Adrenal gland (tissue), 12 donors: ENCODE data around the gene SULF2. TPM values are rescaled to one million over a fixed set of nuclear protein-coding genes. Genes with fewer than 3 reads are reported as not detected.

Experiments used
- DNase-seq, 7 donors: peaks; one replicate each; pipeline ENCODE4 v3.0.0-alpha.2; 2019 to 2020
- H3K27ac ChIP-seq, 5 donors: fragments of 200-600 bp; sonication (generic) in 4 of 5; 1 replicate in 3 of 5; 2 replicates in 2 of 5; pipeline versions ENCODE4 v1.5.1 to v1.8.0; 2016 to 2020; ENCODE audit warnings: mild to moderate bottlenecking in 1 of 5
- H3K27me3 ChIP-seq: fragments of 200-600 bp; 2 replicates; pipeline ENCODE4 v1.8.0; 2021
- H3K36me3 ChIP-seq, 2 donors: fragments of 200-600 bp; replicated peaks in 1 of 2; 1 replicate in 1 of 2; 2 replicates in 1 of 2; pipeline versions ENCODE4 v1.5.1 to v1.8.0; 2018 to 2022
- H3K4me1 ChIP-seq, 2 donors: fragments of 200-600 bp; replicated peaks in 1 of 2; 1 replicate in 1 of 2; 2 replicates in 1 of 2; pipeline versions ENCODE4 v1.5.1 to v1.8.0; 2018 to 2021
- H3K4me3 ChIP-seq, 4 donors: fragments of 200-600 bp; sonication (generic) in 3 of 4; one replicate each; pipeline ENCODE4 v1.5.1; 2016 to 2018
- H3K9me3 ChIP-seq, 3 donors: fragments of 200-600 bp; sonication (generic) in 1 of 3; replicated peaks in 1 of 3; 1 replicate in 2 of 3; 2 replicates in 1 of 3; pipeline versions ENCODE4 v1.5.1 to v1.8.0; 2016 to 2021
- CTCF ChIP-seq, 6 experiments: fragments of 450-650 bp in 4 of 6; fragments of 200-600 bp in 2 of 6; sonication (generic) in 1 of 6; IDR thresholded peaks; 1 replicate in 5 of 6; 2 replicates in 1 of 6; pipeline versions ENCODE4 v1.5.1 to v1.8.0; 2016 to 2021; ENCODE audit warnings: antibody characterized with exemption in 6 of 6, mild to moderate bottlenecking in 2 of 6, moderate library complexity in 1 of 6
- POLR2A ChIP-seq, 2 donors: fragments of 450-650 bp; IDR thresholded peaks; one replicate each; pipeline ENCODE4 v1.6.1; 2017; ENCODE audit warnings: antibody characterized with exemption in 2 of 2, mild to moderate bottlenecking in 2 of 2, moderate library complexity in 1 of 2
- WGBS, 4 donors: extraction: QIAGEN DNeasy Blood & Tissue Kit in 2 of 4; methylation state at CpG; one replicate each; pipeline versions ENCODE4 v1.1.5 to v1.1.7; 2013 to 2017; 5-methylcytosine and 5-hydroxymethylcytosine counted together
- intact Hi-C, 2 donors: fragments of 100-400 bp; cut with DNase I; formaldehyde crosslinking; loops; one replicate each; pipeline versions ENCODE4 v1.14.1 to v1.15.0; 2022 to 2023
- polyA plus RNA-seq, 3 donors: library from polyadenylated mRNA; stranded (reverse); fragments of 200-250 nt in 2 of 3; fragments of 350-450 nt in 1 of 3; fragmentation: Illumina TruSeq in 1 of 3; extraction: RNeasy Lipid Tissue Mini Kit (QIAGEN cat#74804) in 1 of 3; gene quantifications; one replicate each; pipeline ENCODE4 v1.2.3, GENCODE V29; 2013 to 2014
- total RNA-seq, 9 donors: library from RNA; depleted of rRNA in 4 of 9; stranded (reverse); fragments of >200 nt in 4 of 9; fragments of 120-200 nt in 1 of 9; fragmentation: NEBNext Ultra II Directional in 1 of 9; extraction: Animal tissue kit (Norgen Biotek cat#: 25700) in 1 of 9; gene quantifications; one replicate each; pipeline versions ENCODE4 v1.1.0 to v1.2.4, GENCODE V29; 2013 to 2023
- donor health status: healthy with polysubstance abuse.
- donor health status: Bipolar disorder and iron deficiency.
- donor health status: DM: yes; HTN: yes; CAD: no.
- donor health status: DM: no; HTN: no; CAD: no.
- donor health status: DM: no; HTN: no; CAD: no.
- donor health status: DM: yes; HTN: yes; CAD: no.

SULF2 gene
- total and polyA plus RNA-seq, 12 donors, result 13.5 to 42.5 (median 25.6) TPM

- TF ChIP-seq CTCF (IDR thresholded peaks at IDR 0.05), result no peak
- TF ChIP-seq POLR2A (IDR thresholded peaks at IDR 0.05), result no peak
- intact Hi-C loops, result no loop called here
- WGBS, 4 donors, result 62 to 66% (median 64%) methylated on average over 9 of the region's 9 CpGs
- Histone ChIP-seq H3K27me3 (no peaks in the 10 kb centered on the region), H3K27ac (peak overlapping the region in 1 of 5 donors; percentile 64), H3K9me3 (no peaks in the 10 kb centered on the region), H3K36me3 (no peaks in the 10 kb centered on the region), H3K4me1 (peaks cover 0 to 8% of the 10 kb centered on the region in 2 donors), H3K4me3 (no peak overlapping the region)
- DNase-seq, result peak in 6 of 7 donors; percentile 46 to 74 (median 54)
Measured at GRCh38 chr20:47792021-47792618, 6.8 kb upstream of the SULF2 start.

DNA sequence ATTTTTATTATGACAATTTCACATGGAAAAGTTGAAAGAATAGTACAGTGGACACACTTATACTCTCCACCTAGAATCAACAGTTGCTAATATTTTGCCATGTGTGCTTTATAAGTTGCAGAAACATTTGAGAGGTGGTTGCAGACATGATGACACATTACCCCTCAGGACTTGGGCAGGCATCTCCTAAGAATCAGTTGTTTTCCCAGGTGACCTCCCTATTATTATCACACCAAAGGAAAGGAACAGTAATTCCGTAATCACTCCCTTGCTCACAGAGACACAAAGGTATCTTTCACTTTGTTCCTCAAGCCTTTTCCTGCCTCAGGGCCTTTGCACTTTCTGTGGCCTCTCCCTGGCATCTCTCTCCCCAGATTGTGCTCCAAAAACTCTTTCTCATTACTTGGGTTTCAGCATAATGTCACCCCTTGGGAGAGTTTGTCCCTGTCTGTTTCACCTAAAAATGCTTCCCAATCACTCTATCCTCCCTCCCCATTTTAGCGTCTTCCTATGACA, 5.9 kb upstream of the SULF2 start:
- no peak overlapping the region for H3K27ac ChIP-seq
- no peaks in the 10 kb centered on the region for H3K27me3 ChIP-seq
- no peaks in the 10 kb centered on the region for H3K9me3 ChIP-seq
- H3K36me3 ChIP-seq, result no peaks in the 10 kb centered on the region
- no peak for TF ChIP-seq POLR2A (IDR thresholded peaks at IDR 0.05)
- DNase-seq, result no peak
- WGBS, 4 donors, result 93 to 97% (median 97%) methylated on average over 2 of the region's 2 CpGs
- no peak overlapping the region for H3K4me3 ChIP-seq
- H3K4me1 ChIP-seq, result peaks cover 0 to 16% of the 10 kb centered on the region in 2 donors
- intact Hi-C loops, result no loop called here

GRCh38 chr20:47790580-47790965, 5.3 kb upstream of the SULF2 start:
- WGBS, 4 donors, result 68 to 84% (median 77%) methylated on average over 5 of the region's 5 CpGs

GRCh38 chr20:47789764-47790579, 4.7 kb upstream of the SULF2 start:
- intact Hi-C loops, result loop anchor here (10.0 kb wide), 2 partner anchors 115 to 505 kb away; no protein-coding TSS in a partner anchor
- no peak for DNase-seq
- Histone ChIP-seq H3K27ac (peak overlapping the region in 1 of 5 donors; percentile 36), H3K36me3 (no peaks in the 10 kb centered on the region), H3K4me1 (peaks cover under 1 to 19% of the 10 kb centered on the region in 2 donors), H3K27me3 (no peaks in the 10 kb centered on the region), H3K9me3 (no peaks in the 10 kb centered on the region), H3K4me3 (no peak overlapping the region)
- 74 to 78% (median 75%) methylated on average over 10 of the region's 10 CpGs for WGBS, 4 donors
- TF ChIP-seq CTCF (IDR thresholded peaks at IDR 0.05) (no peak), POLR2A (IDR thresholded peaks at IDR 0.05) (no peak)

More at GRCh38 chr20:47790580-47790965, 5.3 kb upstream of the SULF2 start:
- H3K4me3 ChIP-seq, result no peak overlapping the region
- peak overlapping the region in 1 of 5 donors; percentile 36 for H3K27ac ChIP-seq
- no peak for DNase-seq
- H3K4me1 ChIP-seq, result peaks cover 0 to 19% of the 10 kb centered on the region in 2 donors
- no peaks in the 10 kb centered on the region for H3K9me3 ChIP-seq
- H3K27me3 ChIP-seq, result no peaks in the 10 kb centered on the region
- no peak for TF ChIP-seq POLR2A (IDR thresholded peaks at IDR 0.05)
- no peak for TF ChIP-seq CTCF (IDR thresholded peaks at IDR 0.05)
- H3K36me3 ChIP-seq, result no peaks in the 10 kb centered on the region
- intact Hi-C loops, result no loop called here
